ENCODE results near the gene SRCAP.

SRCAP gene

GRCh38 chr16:30669903-30670824, 28.8 kb upstream of the SRCAP start:
- H3K27ac ChIP-seq = peak overlapping the region; percentile 55
- H3K27me3 ChIP-seq = no peaks in the 10 kb centered on the region
- no peak overlapping the region for H3K4me3 ChIP-seq (ENCODE audit: low read depth in 1 of 2, low read length in 1 of 2)
- H3K4me1 ChIP-seq (ENCODE audit: control insufficient read depth in 1 of 2, insufficient read depth in 1 of 2, low read depth in 1 of 2, low read length in 1 of 2) = no peaks in the 10 kb centered on the region
- peaks cover 70% of the 10 kb centered on the region for H3K36me3 ChIP-seq
- no peak for TF ChIP-seq CTCF (IDR thresholded peaks at IDR 0.05)
- no peaks in the 10 kb centered on the region for H3K9me3 ChIP-seq

- Histone ChIP-seq H3K9me3 (no peaks in the 10 kb centered on the region), H3K4me3 (ENCODE audit: low read depth in 1 of 2, low read length in 1 of 2) (no peak overlapping the region), H3K27ac (no peak overlapping the region), H3K4me1 (ENCODE audit: control insufficient read depth in 1 of 2, insufficient read depth in 1 of 2, low read depth in 1 of 2, low read length in 1 of 2) (no peaks in the 10 kb centered on the region), H3K27me3 (no peaks in the 10 kb centered on the region), H3K36me3 (peaks cover 20% of the 10 kb centered on the region)
- no peak for TF ChIP-seq CTCF (IDR thresholded peaks at IDR 0.05)
Measured at GRCh38 chr16:30675143-30675542, 23.8 kb upstream of the SRCAP start.

GRCh38 chr16:30677931-30678585, 20.9 kb upstream of the SRCAP start:
- no peaks in the 10 kb centered on the region for H3K9me3 ChIP-seq
- TF ChIP-seq CTCF (IDR thresholded peaks at IDR 0.05) = no peak
- H3K27me3 ChIP-seq = no peaks in the 10 kb centered on the region
- H3K36me3 ChIP-seq = no peaks in the 10 kb centered on the region
- H3K4me1 ChIP-seq (ENCODE audit: control insufficient read depth in 1 of 2, insufficient read depth in 1 of 2, low read depth in 1 of 2, low read length in 1 of 2) = no peaks in the 10 kb centered on the region
- no peak overlapping the region for H3K27ac ChIP-seq
- no peak overlapping the region for H3K4me3 ChIP-seq (ENCODE audit: low read depth in 1 of 2, low read length in 1 of 2)

- Histone ChIP-seq H3K27me3 (no peaks in the 10 kb centered on the region), H3K36me3 (no peaks in the 10 kb centered on the region), H3K4me3 (ENCODE audit: low read depth in 1 of 2, low read length in 1 of 2) (no peak overlapping the region), H3K27ac (no peak overlapping the region), H3K4me1 (ENCODE audit: control insufficient read depth in 1 of 2, insufficient read depth in 1 of 2, low read depth in 1 of 2, low read length in 1 of 2) (no peaks in the 10 kb centered on the region), H3K9me3 (no peaks in the 10 kb centered on the region)
- TF ChIP-seq CTCF (IDR thresholded peaks at IDR 0.05) = no peak
Measured at GRCh38 chr16:30678586-30678970, 20.4 kb upstream of the SRCAP start.

GRCh38 chr16:30680326-30680725, 18.6 kb upstream of the SRCAP start:
- Histone ChIP-seq H3K4me3 (ENCODE audit: low read depth in 1 of 2, low read length in 1 of 2) (no peak overlapping the region), H3K4me1 (ENCODE audit: control insufficient read depth in 1 of 2, insufficient read depth in 1 of 2, low read depth in 1 of 2, low read length in 1 of 2) (no peaks in the 10 kb centered on the region), H3K36me3 (no peaks in the 10 kb centered on the region), H3K27ac (no peak overlapping the region), H3K27me3 (no peaks in the 10 kb centered on the region), H3K9me3 (no peaks in the 10 kb centered on the region)
- no peak for TF ChIP-seq CTCF (IDR thresholded peaks at IDR 0.05)
